Peyer's patch (tissue), 4 donors: ENCODE data around the gene RAPGEF5. TPM values are rescaled to one million over a fixed set of nuclear protein-coding genes. Genes with fewer than 3 reads are reported as not detected.

Source experiments
- DNase-seq, 3 donors: peaks; one replicate each; pipeline ENCODE4 v3.0.0-alpha.2; 2017 to 2019
- H3K27ac ChIP-seq, 4 donors: fragments of 200-600 bp; sonication (generic); one replicate each; pipeline ENCODE4 v1.5.1; 2016 to 2019
- H3K27me3 ChIP-seq, 2 donors: fragments of 200-600 bp; sonication (generic); one replicate each; pipeline ENCODE4 v1.5.1; 2019
- H3K36me3 ChIP-seq, 3 donors: fragments of 200-600 bp; sonication (generic); one replicate each; pipeline ENCODE4 v1.5.1; 2016 to 2019
- H3K4me1 ChIP-seq, 4 donors: fragments of 200-600 bp; sonication (generic); one replicate each; pipeline ENCODE4 v1.5.1; 2016 to 2019
- H3K4me3 ChIP-seq, 4 donors: fragments of 200-600 bp; sonication (generic); 1 replicate in 3 of 4; 2 replicates in 1 of 4; pipeline ENCODE4 v1.5.1; 2016 to 2019; ENCODE audit warnings: mild to moderate bottlenecking in 1 of 4
- H3K9me3 ChIP-seq, 4 donors: fragments of 200-600 bp; sonication (generic); one replicate each; pipeline ENCODE4 v1.5.1; 2016 to 2019; ENCODE audit warnings: mild to moderate bottlenecking in 1 of 4
- CTCF ChIP-seq, 6 experiments: fragments of 450-650 bp in 4 of 6; fragments of 200-600 bp in 2 of 6; sonication (generic) in 1 of 6; IDR thresholded peaks; one replicate each; pipeline ENCODE4 v1.5.1; 2017 to 2019; ENCODE audit warnings: antibody characterized with exemption in 6 of 6, mild to moderate bottlenecking in 3 of 6, moderate library complexity in 1 of 6
- POLR2A ChIP-seq, 2 donors: fragments of 450-650 bp; IDR thresholded peaks; one replicate each; pipeline ENCODE4 v1.5.1; 2017; ENCODE audit warnings: antibody characterized with exemption in 2 of 2, mild to moderate bottlenecking in 2 of 2, moderate library complexity in 2 of 2
- total RNA-seq, 4 donors: library from RNA; depleted of rRNA; stranded (reverse); fragments of >200 nt; gene quantifications; one replicate each; pipeline ENCODE4 v1.1.0, GENCODE V29; 2016

RAPGEF5 gene
- total RNA-seq, 4 donors from 2014 or later = 92.8 to 144 (median 111) TPM

GRCh38 chr7:22127835-22128527, 229.0 kb downstream of the RAPGEF5 start:
- Histone ChIP-seq H3K4me1 (no peaks in the 10 kb centered on the region), H3K27me3 (no peaks in the 10 kb centered on the region), H3K27ac (no peak overlapping the region), H3K36me3 (peaks cover 0 to 51% (median 0%) of the 10 kb centered on the region in 3 donors), H3K4me3 (no peak overlapping the region), H3K9me3 (no peaks in the 10 kb centered on the region)
- no peak for DNase-seq
- TF ChIP-seq POLR2A (IDR thresholded peaks at IDR 0.05) (no peak), CTCF (IDR thresholded peaks at IDR 0.05) (no peak)

GRCh38 chr7:22125436-22125835, 231.5 kb downstream of the RAPGEF5 start:
- DNase-seq = no peak
- Histone ChIP-seq H3K27ac (no peak overlapping the region), H3K4me1 (no peaks in the 10 kb centered on the region), H3K27me3 (no peaks in the 10 kb centered on the region), H3K4me3 (no peak overlapping the region), H3K36me3 (peaks cover 0 to 54% (median 0%) of the 10 kb centered on the region in 3 donors), H3K9me3 (no peaks in the 10 kb centered on the region)
- TF ChIP-seq POLR2A (IDR thresholded peaks at IDR 0.05) (no peak), CTCF (IDR thresholded peaks at IDR 0.05) (no peak)

- H3K9me3 ChIP-seq = no peaks in the 10 kb centered on the region
- no peaks in the 10 kb centered on the region for H3K27me3 ChIP-seq
- H3K27ac ChIP-seq = no peak overlapping the region
- no peak for DNase-seq
- H3K4me3 ChIP-seq = no peak overlapping the region
- no peak for TF ChIP-seq POLR2A (IDR thresholded peaks at IDR 0.05)
- no peak for TF ChIP-seq CTCF (IDR thresholded peaks at IDR 0.05)
- no peaks in the 10 kb centered on the region for H3K4me1 ChIP-seq
- H3K36me3 ChIP-seq = peaks cover 0 to 50% (median 0%) of the 10 kb centered on the region in 3 donors
Measured at GRCh38 chr7:22124941-22125340, 232.0 kb downstream of the RAPGEF5 start.

DNA sequence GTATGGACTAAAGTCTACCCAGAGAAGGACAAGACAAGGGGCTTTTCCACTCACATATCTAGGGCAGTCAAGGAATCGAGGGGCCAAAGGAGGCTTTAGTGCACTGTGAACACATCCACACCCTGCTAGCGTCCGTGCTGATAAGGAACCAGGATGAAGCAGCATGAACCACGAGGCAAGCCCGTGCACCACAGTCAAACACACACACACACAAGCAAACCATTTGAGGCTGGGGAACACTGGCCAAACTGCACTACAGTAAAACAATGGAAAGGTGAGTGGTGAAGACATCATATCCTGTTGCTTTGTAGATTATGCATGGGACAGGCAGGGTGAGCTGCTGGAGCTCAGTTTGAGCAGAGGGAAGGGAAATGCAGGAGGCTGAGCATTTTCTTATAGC, 233.8 kb downstream of the RAPGEF5 start:
- no peaks in the 10 kb centered on the region for H3K9me3 ChIP-seq
- DNase-seq = no peak
- TF ChIP-seq POLR2A (IDR thresholded peaks at IDR 0.05) (no peak), CTCF (IDR thresholded peaks at IDR 0.05) (no peak)
- H3K4me3 ChIP-seq = no peak overlapping the region
- peaks cover 0 to 56% (median 0%) of the 10 kb centered on the region in 3 donors for H3K36me3 ChIP-seq
- no peaks in the 10 kb centered on the region for H3K27me3 ChIP-seq
- no peaks in the 10 kb centered on the region for H3K4me1 ChIP-seq
- H3K27ac ChIP-seq = no peak overlapping the region

DNA sequence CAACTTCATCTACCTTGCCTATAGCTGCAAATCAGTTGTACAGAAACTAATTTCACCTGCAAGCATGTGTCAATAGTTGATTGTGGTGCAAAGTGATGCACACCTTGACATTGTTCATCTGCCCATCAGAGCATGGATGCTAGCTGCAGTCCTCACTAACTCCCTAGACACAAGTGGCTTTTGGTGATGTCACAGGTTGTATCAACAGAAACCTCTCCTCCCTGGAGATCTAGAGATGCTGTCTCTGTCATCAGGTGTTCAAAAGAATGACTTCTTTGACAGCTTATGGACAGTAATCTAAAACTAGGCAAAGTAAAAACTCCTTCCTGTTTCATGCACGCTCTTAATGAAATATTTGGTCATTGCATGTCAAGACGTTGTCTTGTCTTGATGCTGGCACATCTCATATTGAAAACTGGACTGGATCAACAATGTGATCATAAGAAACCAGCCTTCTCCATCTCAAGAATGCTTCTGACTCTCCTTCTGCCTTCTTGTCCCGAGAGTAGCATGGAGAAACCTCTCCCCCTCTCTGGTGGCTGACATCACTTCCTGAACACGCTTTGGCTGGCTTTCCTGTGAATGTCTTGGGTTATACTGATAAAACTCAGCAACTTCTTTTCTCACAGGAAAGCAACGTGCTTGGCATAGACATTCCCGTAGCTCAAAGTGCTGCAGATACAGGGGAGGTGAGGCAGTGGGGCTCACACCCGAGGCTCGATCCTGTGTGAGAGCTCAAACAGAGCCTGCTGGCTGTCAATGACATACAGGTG, 235.1 kb downstream of the RAPGEF5 start:
- TF ChIP-seq CTCF (IDR thresholded peaks at IDR 0.05) (no peak), POLR2A (IDR thresholded peaks at IDR 0.05) (no peak)
- Histone ChIP-seq H3K27me3 (no peaks in the 10 kb centered on the region), H3K9me3 (no peaks in the 10 kb centered on the region), H3K4me1 (no peaks in the 10 kb centered on the region), H3K4me3 (no peak overlapping the region), H3K36me3 (peaks cover 0 to 59% (median 0%) of the 10 kb centered on the region in 3 donors), H3K27ac (no peak overlapping the region)
- DNase-seq = no peak
